Neural cell (in vitro differentiated cells): ENCODE measurements around the gene GTPBP4. TPM values are rescaled to one million over a fixed set of nuclear protein-coding genes. Genes with fewer than 3 reads are reported as not detected.

Experiments
- H2AFZ ChIP-seq: fragments of 200-600, 300-800 bp; sonication (generic), shearing (Covaris generic); 2 replicates; pipeline ENCODE4 v1.6.0; 2014; ENCODE audit warnings: low read depth, mild to moderate bottlenecking, antibody characterized with exemption, low read length, moderate library complexity
- H3F3A ChIP-seq: fragments of 200-600 bp; shearing (Covaris generic); 2 replicates; pipeline ENCODE4 v1.6.1; 2016; ENCODE audit warnings: mild to moderate bottlenecking, moderate library complexity, mixed read lengths, antibody characterized with exemption, low read length; ENCODE audit not compliant: insufficient read depth, poor library complexity, severe bottlenecking
- H3K27ac ChIP-seq: fragments of 200-600, 300-800 bp; sonication (generic), shearing (Covaris generic); 2 replicates; pipeline ENCODE4 v1.5.1; 2014; ENCODE audit warnings: mild to moderate bottlenecking, low read length, moderate library complexity
- H3K27me3 ChIP-seq: fragments of 300-800, 200-600 bp; sonication (generic), shearing (Covaris generic); 2 replicates; pipeline ENCODE4 v1.6.0; 2014; ENCODE audit warnings: mild to moderate bottlenecking, low read depth, low read length, moderate library complexity; ENCODE audit not compliant: insufficient read depth
- H3K36me3 ChIP-seq: fragments of 300-800, 200-600 bp; sonication (generic), shearing (Covaris generic); 2 replicates; pipeline ENCODE4 v1.5.1; 2014; ENCODE audit warnings: mild to moderate bottlenecking, antibody characterized with exemption, low read length, moderate library complexity; ENCODE audit not compliant: insufficient read depth
- H3K4me2 ChIP-seq: fragments of 300-800, 200-600 bp; sonication (generic), shearing (Covaris generic); 2 replicates; pipeline ENCODE4 v1.6.0; 2014; ENCODE audit warnings: mild to moderate bottlenecking, low read length
- H3K4me3 ChIP-seq: fragments of 300-800, 200-600 bp; sonication (generic), shearing (Covaris generic); 2 replicates; pipeline ENCODE4 v1.5.1; 2014; ENCODE audit warnings: mild to moderate bottlenecking, low read length, moderate library complexity
- H3K79me2 ChIP-seq: fragments of 200-600 bp; shearing (Covaris generic); replicated peaks from 2 replicates; pipeline ENCODE4 v1.6.0; 2014; ENCODE audit warnings: mild to moderate bottlenecking, low read length, moderate library complexity; ENCODE audit not compliant: insufficient read depth
- H3K9ac ChIP-seq: fragments of 300-800, 200-600 bp; sonication (generic), shearing (Covaris generic); 2 replicates; pipeline ENCODE4 v1.6.1; 2016; ENCODE audit warnings: mild to moderate bottlenecking, low read length, mixed read lengths
- H3K9me2 ChIP-seq: fragments of 200-600 bp; shearing (Covaris generic); 2 replicates; pipeline ENCODE4 v1.6.1; 2016; ENCODE audit warnings: mild to moderate bottlenecking, low read length, mixed read lengths; ENCODE audit not compliant: insufficient read depth
- H3K9me3 ChIP-seq: fragments of 200-600, 300-800 bp; sonication (generic), shearing (Covaris generic); 2 replicates; pipeline ENCODE4 v1.6.1; 2016; ENCODE audit warnings: mild to moderate bottlenecking, mixed run types, low read length, moderate library complexity, mixed read lengths
- H4K20me1 ChIP-seq: fragments of 200-600 bp; shearing (Covaris generic); 2 replicates; pipeline ENCODE4 v1.6.1; 2016; ENCODE audit warnings: mild to moderate bottlenecking, mixed run types; ENCODE audit not compliant: insufficient read depth
- CTCF ChIP-seq: fragments of 450-650 bp; IDR thresholded peaks from 2 replicates; pipeline ENCODE4 v1.5.1; 2014; ENCODE audit warnings: antibody characterized with exemption, mild to moderate bottlenecking, moderate library complexity; ENCODE audit not compliant: poor library complexity, severe bottlenecking
- EP300 ChIP-seq: fragments of 450-650 bp; conservative IDR thresholded peaks from 2 replicates; pipeline ENCODE4 v1.6.1; 2014; ENCODE audit warnings: antibody characterized with exemption, mild to moderate bottlenecking, moderate library complexity; ENCODE audit not compliant: poor library complexity, severe bottlenecking
- EZH2 ChIP-seq: fragments of 200-600, 300-800 bp; shearing (Covaris generic), sonication (generic); IDR thresholded peaks from 2 replicates; pipeline ENCODE4 v1.6.1; 2014; ENCODE audit warnings: antibody characterized with exemption, low read length, borderline replicate concordance, mild to moderate bottlenecking; ENCODE audit not compliant: insufficient read depth, poor library complexity, severe bottlenecking
- MXI1 ChIP-seq: fragments of 450-650 bp; conservative IDR thresholded peaks from 2 replicates; pipeline ENCODE4 v1.6.1; 2014; ENCODE audit warnings: antibody characterized with exemption, mild to moderate bottlenecking; ENCODE audit not compliant: poor library complexity, severe bottlenecking
- POLR2AphosphoS5 ChIP-seq: IDR thresholded peaks from 2 replicates; pipeline ENCODE4 v1.6.1; 2012
- RAD21 ChIP-seq: fragments of 450-650 bp; conservative IDR thresholded peaks from 2 replicates; pipeline ENCODE4 v1.6.1; 2014; ENCODE audit warnings: antibody characterized with exemption, mild to moderate bottlenecking, moderate library complexity
- SMC3 ChIP-seq: fragments of 450-650 bp; conservative IDR thresholded peaks from 2 replicates; pipeline ENCODE4 v1.6.1; 2014; ENCODE audit warnings: antibody characterized with exemption, mild to moderate bottlenecking, moderate library complexity; ENCODE audit not compliant: poor library complexity
- TAF1 ChIP-seq: IDR thresholded peaks from 2 replicates; pipeline ENCODE4 v1.6.1; 2012; ENCODE audit warnings: low read depth
- polyA plus RNA-seq: library from polyadenylated mRNA; depleted of rRNA; stranded (reverse); fragments of >200 nt; gene quantifications from 2 replicates; pipeline ENCODE4 v1.2.3, GENCODE V29; 2014
- TF ChIP-seq, protein P1 (sequence below): IDR thresholded peaks from 2 replicates; pipeline ENCODE4 v1.6.1; 2012; ENCODE audit warnings: borderline replicate concordance

The GTPBP4 gene
- polyA plus RNA-seq, 1 donor from 2014 or later: 32.7 TPM

DNA sequence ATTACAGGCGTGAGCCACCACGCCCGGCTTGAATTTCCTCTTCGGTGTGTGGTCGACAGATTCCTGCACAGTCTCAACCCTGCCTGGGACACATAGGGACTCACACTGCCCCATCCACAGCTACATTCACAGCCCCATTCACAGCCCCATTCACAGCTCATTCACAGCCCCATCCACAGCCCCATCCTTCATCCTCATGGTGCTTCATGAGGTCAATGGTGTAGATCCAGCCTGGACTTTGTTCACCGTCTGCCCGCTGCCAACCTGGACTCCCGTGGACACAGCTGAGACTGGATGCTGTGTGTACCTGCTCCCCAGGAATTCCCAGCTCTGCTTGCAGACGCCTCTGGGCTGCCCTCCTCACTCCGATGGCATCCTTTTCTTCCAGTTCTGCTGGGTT lies 32.2 kb downstream of the GTPBP4 start:
- Histone ChIP-seq H3K27me3 (no peaks in the 10 kb centered on the region), H3K4me3 (no peak overlapping the region), H3F3A (no peaks in the 10 kb centered on the region), H3K9me2 (no peaks in the 10 kb centered on the region), H3K27ac (no peak overlapping the region), H4K20me1 (no peaks in the 10 kb centered on the region), H3K4me2 (no peak overlapping the region), H3K79me2 (no peaks in the 10 kb centered on the region), H3K9ac (no peak overlapping the region), H2AFZ (no peak overlapping the region), H3K36me3 (no peaks in the 10 kb centered on the region), H3K9me3 (no peaks in the 10 kb centered on the region)
- TF ChIP-seq MXI1 (no peak), EP300 (no peak), EZH2 (no peak), RAD21 (no peak), CTCF (no peak), TAF1 (no peak), POLR2AphosphoS5 (no peak), SMC3 (no peak)
- TF ChIP-seq, protein P1, sequence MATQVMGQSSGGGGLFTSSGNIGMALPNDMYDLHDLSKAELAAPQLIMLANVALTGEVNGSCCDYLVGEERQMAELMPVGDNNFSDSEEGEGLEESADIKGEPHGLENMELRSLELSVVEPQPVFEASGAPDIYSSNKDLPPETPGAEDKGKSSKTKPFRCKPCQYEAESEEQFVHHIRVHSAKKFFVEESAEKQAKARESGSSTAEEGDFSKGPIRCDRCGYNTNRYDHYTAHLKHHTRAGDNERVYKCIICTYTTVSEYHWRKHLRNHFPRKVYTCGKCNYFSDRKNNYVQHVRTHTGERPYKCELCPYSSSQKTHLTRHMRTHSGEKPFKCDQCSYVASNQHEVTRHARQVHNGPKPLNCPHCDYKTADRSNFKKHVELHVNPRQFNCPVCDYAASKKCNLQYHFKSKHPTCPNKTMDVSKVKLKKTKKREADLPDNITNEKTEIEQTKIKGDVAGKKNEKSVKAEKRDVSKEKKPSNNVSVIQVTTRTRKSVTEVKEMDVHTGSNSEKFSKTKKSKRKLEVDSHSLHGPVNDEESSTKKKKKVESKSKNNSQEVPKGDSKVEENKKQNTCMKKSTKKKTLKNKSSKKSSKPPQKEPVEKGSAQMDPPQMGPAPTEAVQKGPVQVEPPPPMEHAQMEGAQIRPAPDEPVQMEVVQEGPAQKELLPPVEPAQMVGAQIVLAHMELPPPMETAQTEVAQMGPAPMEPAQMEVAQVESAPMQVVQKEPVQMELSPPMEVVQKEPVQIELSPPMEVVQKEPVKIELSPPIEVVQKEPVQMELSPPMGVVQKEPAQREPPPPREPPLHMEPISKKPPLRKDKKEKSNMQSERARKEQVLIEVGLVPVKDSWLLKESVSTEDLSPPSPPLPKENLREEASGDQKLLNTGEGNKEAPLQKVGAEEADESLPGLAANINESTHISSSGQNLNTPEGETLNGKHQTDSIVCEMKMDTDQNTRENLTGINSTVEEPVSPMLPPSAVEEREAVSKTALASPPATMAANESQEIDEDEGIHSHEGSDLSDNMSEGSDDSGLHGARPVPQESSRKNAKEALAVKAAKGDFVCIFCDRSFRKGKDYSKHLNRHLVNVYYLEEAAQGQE: no peak

- no peak overlapping the region for H3K27ac ChIP-seq
- H4K20me1 ChIP-seq: no peaks in the 10 kb centered on the region
- no peak overlapping the region for H3K9ac ChIP-seq
- H3K36me3 ChIP-seq: no peaks in the 10 kb centered on the region
- H3K9me3 ChIP-seq: no peaks in the 10 kb centered on the region
- no peak overlapping the region for H3K4me2 ChIP-seq
- TF ChIP-seq TAF1 (no peak), SMC3 (no peak), RAD21 (no peak), POLR2AphosphoS5 (no peak), EP300 (no peak), MXI1 (no peak), EZH2 (no peak), CTCF (no peak)
- TF ChIP-seq, protein P1: no peak
- no peaks in the 10 kb centered on the region for H3K79me2 ChIP-seq
- no peaks in the 10 kb centered on the region for H3K27me3 ChIP-seq
- no peak overlapping the region for H2AFZ ChIP-seq
- no peaks in the 10 kb centered on the region for H3K9me2 ChIP-seq
- no peak overlapping the region for H3K4me3 ChIP-seq
- no peaks in the 10 kb centered on the region for H3F3A ChIP-seq
These were observed 32.7 kb downstream of the GTPBP4 start for GRCh38 chr10:1020958-1021357.
